ENCODE measurements around the gene PDE10A.

Gene PDE10A

DNA sequence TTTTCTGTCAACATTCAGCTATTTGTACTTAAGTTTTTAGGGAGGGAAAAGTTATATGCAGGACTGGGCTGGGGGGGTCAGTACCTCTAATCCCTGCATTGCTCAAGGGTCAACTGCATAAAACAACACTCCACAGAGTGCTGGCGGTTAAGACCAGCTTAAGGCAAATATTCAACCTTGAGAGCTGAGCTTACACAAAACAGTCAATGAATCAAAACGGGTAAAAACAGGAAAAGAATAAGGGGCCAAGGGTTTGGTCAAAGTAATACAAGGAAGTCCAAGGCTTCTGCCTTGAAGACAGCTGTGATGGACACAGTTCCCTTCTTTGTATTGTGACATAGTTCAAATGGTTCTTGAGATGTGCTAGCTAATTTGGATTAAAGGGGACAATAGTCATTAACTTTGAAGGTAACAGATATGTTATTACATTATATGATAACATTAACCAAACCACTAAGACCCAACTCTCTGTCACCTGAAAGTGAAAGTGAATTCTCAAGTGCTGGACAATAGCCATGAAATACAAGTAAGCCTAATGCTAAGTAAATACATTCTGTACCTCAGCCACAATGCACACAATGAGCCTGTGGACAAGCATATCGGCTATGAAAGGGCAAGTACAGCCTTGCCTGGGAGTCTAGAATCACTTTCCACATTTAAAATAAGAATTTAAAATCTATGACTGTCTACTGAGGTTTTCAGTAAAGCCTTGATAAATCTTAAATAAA lies 106.8 kb downstream of the PDE10A start:
- TF ChIP-seq GATA2 (IDR thresholded peaks at IDR 0.05; ENCODE audit: low read depth, low read length) (no peak), GATA3 (IDR thresholded peaks at IDR 0.05; ENCODE audit: low read depth, low read length) (no peak)

DNA sequence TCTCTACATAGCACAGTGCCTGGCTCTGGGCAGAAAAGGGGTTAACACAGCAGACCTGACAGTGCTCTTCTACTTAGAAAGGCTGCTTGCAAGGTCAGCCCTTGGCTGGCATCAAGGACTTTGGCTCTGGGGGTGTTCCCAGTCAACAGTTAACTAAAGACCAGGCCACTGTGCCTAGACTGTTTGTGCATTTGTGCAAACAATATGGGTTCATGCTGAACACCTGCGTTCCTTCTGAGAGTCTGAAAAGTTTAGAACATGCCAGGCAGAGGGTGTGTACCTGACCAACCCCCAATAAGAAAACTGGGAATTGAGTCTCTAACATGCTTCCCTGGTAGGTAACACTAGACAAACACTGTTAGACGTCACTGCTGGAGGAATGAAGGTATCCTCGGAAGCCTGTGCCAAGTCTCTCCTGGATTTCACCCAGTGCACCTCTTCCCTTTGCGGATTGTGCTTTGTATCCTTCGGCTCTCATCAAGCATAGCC lies 110.7 kb downstream of the PDE10A start:
- TF ChIP-seq GATA3 (IDR thresholded peaks at IDR 0.05; ENCODE audit: low read depth, low read length), result no peak

DNA sequence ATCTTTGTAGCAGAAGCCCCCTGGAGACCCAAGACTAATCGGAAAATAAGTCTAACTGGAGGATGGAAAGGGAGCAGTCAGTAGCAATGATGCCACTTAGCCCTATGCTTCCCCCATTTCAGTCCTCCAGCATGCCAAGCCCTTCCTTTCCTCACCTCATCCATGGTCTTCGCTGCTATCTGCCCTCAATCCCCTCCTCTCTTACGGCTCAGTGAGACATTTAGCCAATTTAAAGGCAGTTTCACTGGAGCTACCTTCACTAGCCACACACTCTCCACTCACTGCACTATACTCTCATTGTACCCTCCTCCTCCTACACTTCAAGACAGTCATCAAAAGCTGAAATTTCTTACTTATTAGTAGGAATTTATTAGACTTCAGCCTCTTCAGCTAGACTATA lies 111.2 kb downstream of the PDE10A start:
- TF ChIP-seq GATA2 (IDR thresholded peaks at IDR 0.05; ENCODE audit: low read depth, low read length) (no peak), GATA3 (IDR thresholded peaks at IDR 0.05; ENCODE audit: low read depth, low read length) (no peak)

DNA sequence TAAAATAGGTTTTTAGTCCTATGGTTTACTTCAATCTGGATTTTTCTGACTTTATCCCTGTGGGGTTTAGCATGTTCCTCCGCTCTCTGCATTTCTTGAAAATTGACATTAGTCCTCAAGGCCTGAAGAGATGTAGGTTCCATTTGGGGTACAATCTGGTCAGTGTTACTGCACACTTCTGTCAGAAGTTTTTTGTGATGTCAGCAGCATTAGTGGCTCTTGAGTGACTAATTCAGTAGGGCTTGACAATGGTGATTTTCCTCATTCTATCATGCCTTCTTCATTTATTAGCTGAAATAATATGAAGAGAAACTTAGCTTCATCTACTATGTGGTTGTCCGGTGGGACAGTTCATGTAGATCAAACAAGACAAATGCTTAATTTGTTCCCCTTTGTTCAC lies 114.6 kb downstream of the PDE10A start:
- no peak for TF ChIP-seq GATA3 (IDR thresholded peaks at IDR 0.05; ENCODE audit: low read depth, low read length)

DNA sequence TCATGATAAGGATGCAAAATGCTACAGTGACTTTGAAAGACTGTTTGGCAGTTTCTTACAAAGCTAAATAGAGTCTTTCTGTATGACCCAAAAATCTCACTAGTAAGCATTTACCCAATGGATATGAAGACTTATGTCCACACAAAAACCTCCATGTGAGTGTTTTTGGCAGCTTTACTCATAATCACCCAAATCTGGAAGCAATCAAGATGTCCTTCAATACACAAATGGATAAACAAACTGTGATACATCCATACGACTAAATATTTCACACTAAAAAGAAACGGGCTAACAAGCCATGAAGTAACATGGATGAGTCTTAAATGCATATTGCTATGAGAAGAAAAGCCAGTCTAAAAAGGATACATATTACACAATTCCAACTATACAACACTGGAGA lies 117.2 kb downstream of the PDE10A start:
- TF ChIP-seq GATA3 (IDR thresholded peaks at IDR 0.05; ENCODE audit: low read depth, low read length) (no peak), GATA2 (IDR thresholded peaks at IDR 0.05; ENCODE audit: low read depth, low read length) (no peak)

DNA sequence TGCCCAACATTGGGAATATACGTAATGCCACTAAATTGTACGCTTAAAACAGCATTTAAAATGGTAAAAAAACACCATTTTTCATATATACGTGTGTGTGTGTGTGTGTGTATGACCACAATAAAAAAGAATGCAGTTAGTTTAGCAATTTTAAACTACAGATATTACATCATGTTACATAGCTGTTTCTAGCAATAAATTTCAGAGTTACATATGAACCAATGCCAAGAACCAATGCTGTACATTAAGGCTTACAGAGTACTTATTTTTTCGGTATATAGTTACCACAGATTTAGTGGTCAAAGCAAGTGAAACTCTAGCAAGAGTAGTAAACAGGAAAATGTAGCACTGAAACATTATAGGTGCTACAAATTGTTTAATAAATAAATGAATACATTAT lies 119.3 kb downstream of the PDE10A start:
- TF ChIP-seq GATA2 (IDR thresholded peaks at IDR 0.05; ENCODE audit: low read depth, low read length), result no peak
- TF ChIP-seq GATA3 (IDR thresholded peaks at IDR 0.05; ENCODE audit: low read depth, low read length), result no peak

DNA sequence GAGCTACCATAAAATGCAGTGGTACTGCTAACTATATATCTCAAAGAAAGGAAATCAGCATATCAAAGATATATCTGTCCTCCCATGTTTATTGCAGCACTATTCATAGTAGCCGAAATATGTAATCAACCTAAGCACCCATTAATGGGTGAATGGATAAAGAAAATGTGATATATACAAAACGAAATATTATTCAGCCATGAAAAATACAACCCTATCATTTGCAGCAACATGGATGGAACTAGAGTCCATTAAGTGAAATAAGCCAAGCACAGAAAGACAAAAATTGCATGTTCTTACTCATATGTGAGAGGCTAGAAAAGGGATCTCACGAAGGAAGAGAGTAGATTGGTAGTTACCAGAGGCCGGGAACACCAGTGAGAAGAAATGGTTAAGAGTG lies 126.1 kb downstream of the PDE10A start:
- no peak for TF ChIP-seq GATA2 (IDR thresholded peaks at IDR 0.05; ENCODE audit: low read depth, low read length)
- TF ChIP-seq GATA3 (IDR thresholded peaks at IDR 0.05; ENCODE audit: low read depth, low read length), result no peak

DNA sequence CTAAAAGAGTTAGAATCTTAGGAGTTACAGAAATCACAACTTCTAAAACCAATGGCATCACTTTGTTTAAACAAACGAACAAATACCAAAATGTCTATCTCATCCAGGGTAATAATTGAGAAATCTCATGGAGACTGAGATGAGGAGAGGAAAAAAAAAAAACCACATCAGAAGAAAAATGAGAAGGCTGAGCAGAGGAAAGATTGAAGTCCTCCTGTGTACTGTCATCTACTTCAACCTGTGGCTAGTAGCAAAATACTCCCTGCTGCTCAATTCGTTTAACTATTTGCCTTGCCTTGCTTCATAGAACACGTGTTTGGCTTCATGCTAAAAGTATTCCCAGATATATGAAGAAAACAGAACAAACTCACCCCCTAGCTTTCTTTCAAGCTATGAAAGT lies 143.7 kb downstream of the PDE10A start:
- TF ChIP-seq GATA2 (IDR thresholded peaks at IDR 0.05; ENCODE audit: low read depth, low read length), result no peak
- TF ChIP-seq GATA3 (IDR thresholded peaks at IDR 0.05; ENCODE audit: low read depth, low read length), result no peak

DNA sequence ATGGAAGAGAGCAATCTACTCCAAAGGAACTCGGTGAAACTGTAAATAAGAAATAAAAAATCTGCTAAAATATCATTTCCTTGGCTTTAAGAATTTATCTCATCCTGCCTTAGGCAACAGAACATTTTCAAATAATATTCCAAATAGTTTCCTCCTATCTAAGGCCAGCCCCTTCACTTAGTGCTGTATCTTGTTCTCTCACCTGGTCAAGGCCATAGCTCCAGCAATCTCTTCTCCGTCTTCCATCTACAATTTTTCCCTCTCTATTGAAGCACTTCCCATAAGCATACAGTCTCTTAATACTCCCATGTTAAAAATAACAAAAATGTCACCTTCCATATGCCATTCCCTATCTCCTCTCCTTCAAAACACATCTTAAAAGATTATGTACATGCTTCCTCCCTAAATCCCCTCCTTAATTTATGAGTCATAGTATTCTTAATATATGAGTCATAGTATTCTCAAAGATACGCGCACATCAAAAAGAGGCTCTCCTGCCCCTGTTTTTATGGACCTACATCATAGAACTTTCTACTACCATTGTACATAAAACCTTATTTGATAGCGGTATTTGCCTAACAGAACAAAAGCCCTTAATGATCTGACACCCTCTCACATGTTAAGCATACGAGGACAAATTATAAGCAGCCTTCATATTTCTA lies 146.9 kb downstream of the PDE10A start:
- TF ChIP-seq GATA3 (IDR thresholded peaks at IDR 0.05; ENCODE audit: low read depth, low read length), result no peak
- TF ChIP-seq GATA2 (IDR thresholded peaks at IDR 0.05; ENCODE audit: low read depth, low read length), result no peak

DNA sequence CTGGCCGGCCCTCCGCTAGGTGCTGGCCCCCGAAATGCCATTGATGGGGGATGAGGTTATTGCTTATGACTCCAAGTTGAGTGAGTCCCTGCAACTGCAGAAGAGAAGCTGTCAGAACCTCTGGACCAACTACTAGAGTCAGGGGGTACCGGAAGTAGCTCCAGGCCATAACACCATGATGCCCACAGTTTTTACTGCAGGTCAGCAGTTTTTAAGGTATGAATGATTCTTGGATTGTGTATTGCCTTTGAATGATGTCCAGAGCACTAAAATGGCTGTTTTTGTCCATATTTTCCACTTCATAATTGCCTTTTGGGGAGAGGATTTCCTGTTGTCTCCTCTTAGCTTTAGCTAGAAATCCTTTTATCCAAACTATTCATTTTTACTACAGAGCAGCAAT lies 148.4 kb downstream of the PDE10A start:
- no peak for TF ChIP-seq GATA2 (IDR thresholded peaks at IDR 0.05; ENCODE audit: low read depth, low read length)
- no peak for TF ChIP-seq GATA3 (IDR thresholded peaks at IDR 0.05; ENCODE audit: low read depth, low read length)

DNA sequence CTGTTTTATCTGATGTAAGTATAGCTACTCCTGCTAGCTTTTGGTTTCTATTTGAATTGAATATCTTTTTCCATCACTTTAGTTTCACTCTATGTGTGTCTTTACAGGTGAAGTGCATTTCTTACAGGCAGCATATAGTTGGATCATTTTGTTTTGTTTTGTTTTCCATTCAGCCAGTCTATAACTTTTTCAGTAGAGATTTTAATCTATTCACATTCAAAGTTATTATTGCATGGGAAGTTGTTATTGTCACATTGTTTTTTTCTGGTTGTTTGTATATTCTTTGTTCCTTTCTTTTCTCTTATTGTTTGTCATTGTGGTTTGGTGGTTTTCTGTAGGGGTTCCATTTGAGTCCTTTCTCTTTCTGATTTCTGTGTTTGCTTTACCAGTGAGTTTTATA lies 151.2 kb downstream of the PDE10A start:
- no peak for TF ChIP-seq GATA2 (IDR thresholded peaks at IDR 0.05; ENCODE audit: low read depth, low read length)
- TF ChIP-seq GATA3 (IDR thresholded peaks at IDR 0.05; ENCODE audit: low read depth, low read length), result no peak

DNA sequence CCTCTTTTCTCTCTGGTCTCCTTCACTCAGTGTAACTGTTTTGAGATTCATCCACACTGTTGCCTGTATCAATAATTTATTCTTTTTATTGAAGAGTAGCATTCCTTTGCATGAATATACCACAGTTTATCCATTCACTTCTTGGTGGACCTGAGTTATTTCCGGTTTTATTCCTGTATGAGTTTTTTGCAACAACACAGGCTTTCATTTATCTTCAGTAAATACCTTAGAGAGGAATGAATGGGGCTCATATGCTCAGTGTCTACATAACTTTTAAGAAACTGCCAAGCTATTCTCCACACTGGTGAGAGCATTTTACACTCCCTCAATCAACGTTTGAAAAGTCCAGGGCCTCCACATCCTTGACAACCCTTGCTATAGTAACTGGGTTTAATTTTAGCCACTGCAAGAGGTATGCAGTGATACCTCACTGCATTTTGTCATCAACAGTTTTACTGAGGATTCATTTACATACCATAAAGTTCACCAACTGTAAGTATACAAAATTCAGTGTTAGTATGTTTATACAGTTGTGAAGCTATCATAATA lies 154.6 kb downstream of the PDE10A start:
- no peak for TF ChIP-seq GATA3 (IDR thresholded peaks at IDR 0.05; ENCODE audit: low read depth, low read length)

DNA sequence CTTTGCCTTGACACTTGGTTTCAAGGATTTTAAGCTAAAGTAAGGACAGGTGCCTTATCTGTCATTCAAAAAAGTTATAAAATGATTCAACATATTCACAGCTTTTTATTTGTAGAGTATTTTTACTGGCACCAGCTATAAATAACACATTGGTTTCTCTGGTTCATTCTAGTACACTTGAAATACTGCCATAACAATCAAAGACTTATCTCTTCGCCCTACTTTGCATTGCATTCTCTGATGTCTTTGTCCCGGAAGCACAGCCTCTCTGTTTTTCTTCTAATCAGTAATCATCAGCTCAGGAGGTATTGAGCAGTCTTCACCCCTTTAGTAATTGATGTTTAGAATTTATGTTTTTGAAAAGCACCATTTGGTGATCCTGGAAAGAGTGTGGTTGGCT lies 156.4 kb downstream of the PDE10A start:
- TF ChIP-seq GATA3 (IDR thresholded peaks at IDR 0.05; ENCODE audit: low read depth, low read length) (no peak), GATA2 (IDR thresholded peaks at IDR 0.05; ENCODE audit: low read depth, low read length) (no peak)

DNA sequence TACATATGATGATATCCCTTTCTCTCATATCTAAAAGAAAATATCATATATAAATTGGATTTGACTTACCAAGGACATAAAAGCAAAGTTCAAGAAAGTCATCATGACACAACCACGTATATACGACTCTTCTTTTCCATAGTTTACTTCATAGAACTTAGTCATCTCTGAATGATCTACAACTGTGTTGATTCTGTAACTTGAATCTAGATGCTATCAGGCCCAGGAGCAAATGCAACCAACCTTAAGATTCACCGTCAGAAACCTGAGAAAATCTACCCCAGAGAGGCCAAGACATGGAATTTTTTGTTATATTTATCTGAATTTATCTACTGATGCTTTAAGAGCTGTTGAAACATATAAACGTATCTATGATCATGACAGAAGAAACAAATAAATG lies 165.6 kb downstream of the PDE10A start:
- TF ChIP-seq GATA3 (IDR thresholded peaks at IDR 0.05; ENCODE audit: low read depth, low read length) (no peak), GATA2 (IDR thresholded peaks at IDR 0.05; ENCODE audit: low read depth, low read length) (no peak)

DNA sequence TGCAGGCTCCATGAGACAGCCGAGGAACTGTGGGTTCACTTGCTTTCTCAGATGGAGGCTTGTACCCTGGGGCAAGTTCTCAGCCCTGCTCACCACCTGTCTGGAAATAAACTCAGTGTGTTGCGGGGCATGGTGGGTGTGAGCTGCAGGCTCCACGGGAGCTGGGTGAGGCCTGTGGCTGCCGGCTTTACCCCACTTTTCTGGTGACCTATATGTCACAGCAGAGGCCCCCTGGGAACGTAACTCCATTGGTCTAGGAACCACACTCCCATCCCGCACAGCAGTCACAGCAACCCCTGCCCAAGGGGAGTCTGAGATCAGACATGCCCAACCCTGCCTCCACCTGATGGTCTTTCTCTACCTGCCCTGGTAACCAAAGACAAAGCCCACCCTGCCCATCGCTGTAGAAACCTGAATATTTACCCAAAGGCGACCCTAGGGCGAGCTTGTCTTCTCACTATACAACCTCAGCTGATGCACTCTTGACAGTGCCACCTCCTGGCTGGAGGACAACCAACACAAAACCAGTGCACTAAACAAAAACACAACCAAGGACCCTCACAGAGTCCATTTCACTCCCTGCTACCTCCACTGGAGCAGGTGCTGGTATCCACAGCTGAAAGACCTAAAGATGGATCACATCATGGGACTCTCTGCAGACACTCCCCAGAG lies 174.3 kb downstream of the PDE10A start:
- TF ChIP-seq GATA3 (IDR thresholded peaks at IDR 0.05; ENCODE audit: low read depth, low read length) (no peak), GATA2 (IDR thresholded peaks at IDR 0.05; ENCODE audit: low read depth, low read length) (no peak)

Data from SH-SY5Y (cell line).